ENCODE results near the gene LRRC42. TPM values are rescaled to one million over a fixed set of nuclear protein-coding genes. Genes with fewer than 3 reads are reported as not detected.

LRRC42 gene
- total RNA-seq, 1 donor from 2014 or later, result 50.1 TPM

- no peak for TF ChIP-seq CTCF (conservative IDR thresholded peaks at IDR 0.05)
- Mint-ChIP-seq H3K27ac (no peak overlapping the region), H3K27me3 (no peaks in the 10 kb centered on the region), H3K4me1 (ENCODE audit: unreplicated experiment) (peaks cover 15% of the 10 kb centered on the region), H3K4me3 (no peak overlapping the region), H3K36me3 (peaks cover 4% of the 10 kb centered on the region), H3K9me3 (no peaks in the 10 kb centered on the region)
- no peak for DNase-seq (ENCODE audit: extremely low spot score, unreplicated experiment)
Measured at GRCh38 chr1:53975861-53976260, 29.7 kb downstream of the LRRC42 start.

GRCh38 chr1:53979712-53980450, 33.7 kb downstream of the LRRC42 start:
- no peaks in the 10 kb centered on the region for H3K9me3 Mint-ChIP-seq
- TF ChIP-seq CTCF (conservative IDR thresholded peaks at IDR 0.05), result no peak

GRCh38 chr1:53981220-53981619, 35.1 kb downstream of the LRRC42 start:
- H3K36me3 Mint-ChIP-seq, result no peaks in the 10 kb centered on the region
- H3K27me3 Mint-ChIP-seq, result no peaks in the 10 kb centered on the region
- H3K4me1 Mint-ChIP-seq (ENCODE audit: unreplicated experiment), result peaks cover 21% of the 10 kb centered on the region
- no peak for TF ChIP-seq CTCF (conservative IDR thresholded peaks at IDR 0.05)
- no peak for DNase-seq (ENCODE audit: extremely low spot score, unreplicated experiment)
- H3K4me3 Mint-ChIP-seq, result no peak overlapping the region
- H3K27ac Mint-ChIP-seq, result no peak overlapping the region
- no peaks in the 10 kb centered on the region for H3K9me3 Mint-ChIP-seq

More at GRCh38 chr1:53979712-53980450, 33.7 kb downstream of the LRRC42 start:
- Mint-ChIP-seq H3K4me1 (ENCODE audit: unreplicated experiment) (peaks cover 21% of the 10 kb centered on the region), H3K4me3 (no peak overlapping the region), H3K27me3 (no peaks in the 10 kb centered on the region), H3K36me3 (no peaks in the 10 kb centered on the region), H3K27ac (no peak overlapping the region)
- no peak for DNase-seq (ENCODE audit: extremely low spot score, unreplicated experiment)

GRCh38 chr1:53982034-53982762, 36.0 kb downstream of the LRRC42 start:
- peak overlapping the region; percentile 81 for H3K27ac Mint-ChIP-seq
- peak overlapping the region; percentile 78 for H3K4me3 Mint-ChIP-seq
- no peak for TF ChIP-seq CTCF (conservative IDR thresholded peaks at IDR 0.05)
- no peaks in the 10 kb centered on the region for H3K36me3 Mint-ChIP-seq
- no peaks in the 10 kb centered on the region for H3K27me3 Mint-ChIP-seq
- no peaks in the 10 kb centered on the region for H3K9me3 Mint-ChIP-seq
- DNase-seq (ENCODE audit: extremely low spot score, unreplicated experiment), result no peak
- peaks cover 21% of the 10 kb centered on the region for H3K4me1 Mint-ChIP-seq (ENCODE audit: unreplicated experiment)

- no peak for DNase-seq (ENCODE audit: extremely low spot score, unreplicated experiment)
- no peak for TF ChIP-seq CTCF (conservative IDR thresholded peaks at IDR 0.05)
- no peaks in the 10 kb centered on the region for H3K27me3 Mint-ChIP-seq
Measured at GRCh38 chr1:53982763-53983104, 36.6 kb downstream of the LRRC42 start.

More at GRCh38 chr1:53982763-53983104, 36.6 kb downstream of the LRRC42 start:
- Mint-ChIP-seq H3K4me1 (ENCODE audit: unreplicated experiment) (peaks cover 21% of the 10 kb centered on the region), H3K36me3 (no peaks in the 10 kb centered on the region), H3K27ac (peak overlapping the region; percentile 81), H3K9me3 (no peaks in the 10 kb centered on the region), H3K4me3 (peak overlapping the region; percentile 78)
